GM12872 (cell line): ENCODE measurements around the gene PPIL1.

Experiments
- TF ChIP-seq, protein P1 (sequence below): IDR thresholded peaks from 3 replicates; pipeline ENCODE4 v1.5.1; 2011; ENCODE audit warnings: low read depth, mild to moderate bottlenecking, low read length, moderate library complexity; ENCODE audit not compliant: insufficient read depth

The PPIL1 gene

DNA sequence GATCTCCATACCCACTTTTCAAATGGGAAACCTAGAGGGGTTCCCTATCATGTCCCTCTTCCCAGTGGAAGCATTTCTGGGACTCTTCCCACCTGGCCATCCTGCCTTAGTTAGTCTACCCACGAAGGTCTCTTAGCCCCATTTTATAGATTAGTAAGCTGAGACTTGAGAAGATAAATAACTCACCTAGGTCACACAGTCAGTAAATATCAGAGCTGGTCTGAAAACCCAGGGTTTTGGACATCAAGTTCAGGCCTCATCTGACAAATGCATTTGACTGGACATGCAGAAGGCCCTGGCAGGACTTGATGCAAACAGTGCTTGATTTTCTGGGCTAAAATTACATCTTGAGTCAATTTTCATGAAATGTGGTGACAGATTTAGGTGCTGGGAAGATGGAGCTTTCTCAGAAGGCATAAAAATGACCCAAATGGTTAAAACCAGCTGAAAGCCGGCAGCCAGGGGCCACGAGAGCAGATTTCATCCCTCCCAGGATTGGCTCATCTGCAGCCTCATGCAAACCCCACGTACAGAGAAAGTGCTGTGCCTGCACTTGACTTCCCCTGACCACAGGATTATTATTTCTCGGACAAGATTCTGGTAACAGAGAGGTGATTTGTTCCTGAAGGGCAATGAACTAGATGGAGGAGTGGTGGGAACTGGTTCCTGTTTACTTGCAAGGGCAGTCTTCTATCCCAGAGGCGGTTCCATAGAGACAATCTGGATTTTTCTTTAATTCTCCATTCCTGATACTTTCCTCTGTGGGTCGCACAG is 58.5 kb downstream of the PPIL1 start:
- TF ChIP-seq, protein P1, sequence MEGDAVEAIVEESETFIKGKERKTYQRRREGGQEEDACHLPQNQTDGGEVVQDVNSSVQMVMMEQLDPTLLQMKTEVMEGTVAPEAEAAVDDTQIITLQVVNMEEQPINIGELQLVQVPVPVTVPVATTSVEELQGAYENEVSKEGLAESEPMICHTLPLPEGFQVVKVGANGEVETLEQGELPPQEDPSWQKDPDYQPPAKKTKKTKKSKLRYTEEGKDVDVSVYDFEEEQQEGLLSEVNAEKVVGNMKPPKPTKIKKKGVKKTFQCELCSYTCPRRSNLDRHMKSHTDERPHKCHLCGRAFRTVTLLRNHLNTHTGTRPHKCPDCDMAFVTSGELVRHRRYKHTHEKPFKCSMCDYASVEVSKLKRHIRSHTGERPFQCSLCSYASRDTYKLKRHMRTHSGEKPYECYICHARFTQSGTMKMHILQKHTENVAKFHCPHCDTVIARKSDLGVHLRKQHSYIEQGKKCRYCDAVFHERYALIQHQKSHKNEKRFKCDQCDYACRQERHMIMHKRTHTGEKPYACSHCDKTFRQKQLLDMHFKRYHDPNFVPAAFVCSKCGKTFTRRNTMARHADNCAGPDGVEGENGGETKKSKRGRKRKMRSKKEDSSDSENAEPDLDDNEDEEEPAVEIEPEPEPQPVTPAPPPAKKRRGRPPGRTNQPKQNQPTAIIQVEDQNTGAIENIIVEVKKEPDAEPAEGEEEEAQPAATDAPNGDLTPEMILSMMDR = no peak

DNA sequence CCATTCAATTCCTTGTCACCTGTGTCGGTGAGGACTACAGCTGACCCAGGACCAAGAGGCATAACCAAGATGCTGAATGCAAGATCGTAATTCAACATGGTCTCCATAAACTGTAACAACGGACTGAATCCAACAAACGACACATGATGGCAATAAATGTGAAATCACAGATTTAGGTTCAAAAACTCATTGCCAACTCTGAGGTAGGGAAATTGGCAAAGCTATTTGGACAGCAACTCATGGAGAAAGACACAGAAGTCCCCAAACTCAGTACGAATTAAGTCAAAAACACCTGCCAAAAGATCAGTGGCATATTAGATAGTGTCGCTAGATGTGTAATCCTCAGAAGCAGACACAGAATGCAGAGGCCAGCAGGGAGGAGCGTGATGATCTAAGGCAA is 60.4 kb downstream of the PPIL1 start:
- TF ChIP-seq, protein P1 = no peak

DNA sequence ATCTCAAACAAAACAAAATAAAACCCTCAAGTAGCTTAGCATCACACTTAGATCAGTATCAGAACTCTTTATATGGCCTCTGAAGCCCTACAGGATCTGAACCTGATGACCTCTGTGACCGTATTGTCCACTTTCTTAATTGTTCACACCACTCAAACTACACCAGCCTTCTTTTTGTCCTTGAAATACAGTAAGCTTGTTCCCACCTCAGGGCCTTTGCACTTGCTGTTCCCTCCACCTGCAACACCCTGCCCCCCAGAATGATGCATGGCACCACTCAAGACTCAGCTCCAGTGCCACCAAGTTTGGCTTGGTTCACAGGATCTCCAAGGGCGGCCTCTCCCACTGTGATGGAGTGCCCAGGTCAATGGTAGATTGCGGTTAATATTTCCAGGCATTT is 61.1 kb downstream of the PPIL1 start:
- TF ChIP-seq, protein P1 = no peak

DNA sequence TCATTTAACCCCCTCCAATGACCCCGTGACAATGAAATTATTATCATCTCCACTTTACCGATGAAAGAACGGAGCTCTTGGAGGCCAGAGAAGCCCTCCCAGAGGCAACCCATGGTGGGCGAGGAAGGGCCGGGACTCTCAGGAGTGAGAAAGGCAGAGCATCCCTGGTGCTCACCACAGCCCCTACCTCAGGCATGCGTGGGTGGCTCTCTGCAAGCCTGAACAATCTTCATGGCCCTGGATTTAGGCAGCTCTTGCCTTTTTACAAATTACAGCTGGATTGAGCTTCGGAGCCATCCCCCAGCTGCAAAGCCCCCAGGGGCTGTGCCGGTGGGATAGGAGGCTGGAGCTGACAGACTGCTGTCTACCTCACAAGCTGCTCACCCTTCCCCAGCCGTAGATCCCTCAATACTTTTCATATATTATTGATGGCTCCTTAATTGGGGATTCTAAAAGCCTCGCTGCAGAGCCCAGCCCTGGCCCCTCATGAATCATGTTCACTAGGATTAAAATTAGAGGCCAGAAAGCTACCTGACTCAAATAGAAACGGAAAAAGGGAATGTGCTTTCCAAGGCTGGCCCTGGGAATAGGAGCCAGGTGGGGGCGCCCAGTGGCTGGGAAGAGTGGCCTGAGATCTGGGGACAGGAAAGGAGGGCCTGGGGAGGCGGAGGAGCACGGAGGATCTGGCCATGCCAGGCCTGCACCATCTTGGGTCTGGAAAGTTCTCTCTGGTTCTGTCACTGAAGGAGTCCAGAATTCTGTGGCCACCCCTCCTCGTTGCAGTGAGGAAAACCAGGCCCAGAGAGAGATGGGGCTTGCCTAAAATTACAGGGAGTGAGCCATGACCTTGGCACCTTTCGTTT is 64.4 kb downstream of the PPIL1 start:
- TF ChIP-seq, protein P1 = no peak

DNA sequence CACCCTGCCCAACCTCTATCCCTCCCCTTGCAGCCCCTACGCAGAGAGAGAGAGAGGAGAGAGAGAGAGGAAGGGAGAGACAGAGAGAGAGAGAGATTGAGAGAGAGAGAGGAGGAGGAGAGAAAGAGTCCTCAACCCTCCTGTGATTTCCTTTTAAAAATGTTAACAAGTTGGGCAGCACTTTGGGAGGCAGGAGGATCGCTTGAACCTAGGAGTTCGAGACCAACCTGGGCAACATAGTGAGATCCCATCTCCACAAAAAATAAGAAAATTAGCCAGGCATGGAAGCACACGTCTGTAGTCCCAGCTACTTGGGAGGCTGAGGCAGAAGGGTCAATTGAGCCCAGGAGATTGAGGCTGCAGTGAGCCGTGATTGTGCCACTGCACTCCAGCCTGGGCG is 65.4 kb downstream of the PPIL1 start:
- TF ChIP-seq, protein P1 = no peak

DNA sequence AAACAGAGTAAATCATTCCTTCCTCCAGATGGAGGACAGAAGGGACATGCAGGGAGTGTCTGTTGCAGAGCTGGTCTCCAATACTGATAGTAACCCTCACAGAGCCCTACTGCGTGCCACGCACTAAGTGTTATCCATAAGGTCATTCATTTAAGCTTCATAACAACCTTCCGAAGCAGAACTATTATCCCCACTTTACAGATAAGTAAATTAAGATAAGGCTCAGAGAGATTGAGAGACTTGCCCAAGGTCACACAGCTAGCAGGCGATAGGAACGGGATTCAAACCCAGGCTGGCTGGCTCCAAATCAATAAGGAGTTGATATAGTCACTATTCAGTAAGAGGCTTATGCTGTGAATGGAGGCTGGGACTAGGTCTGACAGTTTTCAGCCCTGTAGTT is 66.0 kb downstream of the PPIL1 start:
- TF ChIP-seq, protein P1 = no peak

DNA sequence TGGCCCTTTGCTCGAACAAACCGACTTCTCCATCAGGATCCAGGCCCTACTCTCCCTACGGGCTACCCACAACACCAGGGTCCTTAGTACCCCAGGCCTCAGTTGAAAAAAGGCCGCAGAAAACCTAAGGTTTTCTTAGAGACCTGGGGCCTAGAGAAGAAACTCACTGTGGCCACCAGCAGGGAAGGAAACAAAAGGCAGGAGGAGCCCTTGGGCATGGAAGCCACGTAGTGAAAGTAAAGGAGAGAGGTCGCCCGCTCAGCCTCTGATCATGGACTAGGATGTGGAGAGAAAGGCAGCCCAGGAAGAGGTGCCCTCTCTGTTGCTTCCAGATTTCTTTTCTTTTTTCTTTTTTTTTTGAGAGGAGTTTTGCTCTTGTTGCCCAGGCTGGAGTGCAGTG is 66.9 kb downstream of the PPIL1 start:
- TF ChIP-seq, protein P1 = no peak
